ENCODE measurements around the gene SCNN1A.

Gene SCNN1A

DNA sequence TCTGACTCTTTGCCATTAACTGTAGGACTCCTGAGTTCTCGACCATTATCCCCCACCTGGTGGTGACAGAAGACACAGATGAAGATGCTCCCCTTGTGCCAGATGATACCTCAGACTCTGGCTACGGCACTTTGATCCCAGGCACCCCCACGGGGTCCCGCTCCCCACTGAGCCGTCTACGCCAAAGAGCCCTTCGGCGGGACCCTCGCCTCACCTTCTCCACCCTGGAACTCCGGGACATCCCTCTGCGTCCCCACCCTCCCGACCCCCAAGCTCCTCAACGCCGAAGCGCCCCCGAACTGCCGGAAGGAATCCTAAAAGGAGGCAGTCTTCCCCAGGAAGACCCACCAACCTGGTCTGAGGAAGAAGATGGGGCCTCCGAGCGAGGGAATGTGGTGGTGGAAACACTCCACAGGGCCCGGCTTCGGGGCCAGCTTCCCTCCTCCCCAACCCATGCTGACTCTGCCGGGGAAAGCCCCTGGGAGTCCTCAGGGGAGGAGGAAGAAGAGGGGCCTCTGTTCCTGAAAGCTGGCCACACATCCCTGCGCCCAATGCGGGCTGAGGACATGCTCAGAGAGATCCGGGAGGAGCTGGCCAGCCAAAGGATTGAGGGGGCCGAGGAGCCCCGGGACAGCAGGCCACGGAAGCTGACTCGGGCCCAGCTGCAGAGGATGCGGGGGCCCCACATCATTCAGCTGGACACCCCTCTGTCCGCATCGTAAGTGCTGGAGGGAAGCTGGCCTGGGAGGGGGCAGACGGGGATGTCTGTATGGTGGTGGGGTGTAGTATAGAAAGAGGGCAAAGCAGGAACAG is 47.9 kb downstream of the SCNN1A start:
- no peak for DNase-seq (ENCODE audit: low spot score)
- no peak for TF ChIP-seq CTCF (IDR thresholded peaks at IDR 0.05; ENCODE audit: extremely low read depth, missing control alignments)

DNA sequence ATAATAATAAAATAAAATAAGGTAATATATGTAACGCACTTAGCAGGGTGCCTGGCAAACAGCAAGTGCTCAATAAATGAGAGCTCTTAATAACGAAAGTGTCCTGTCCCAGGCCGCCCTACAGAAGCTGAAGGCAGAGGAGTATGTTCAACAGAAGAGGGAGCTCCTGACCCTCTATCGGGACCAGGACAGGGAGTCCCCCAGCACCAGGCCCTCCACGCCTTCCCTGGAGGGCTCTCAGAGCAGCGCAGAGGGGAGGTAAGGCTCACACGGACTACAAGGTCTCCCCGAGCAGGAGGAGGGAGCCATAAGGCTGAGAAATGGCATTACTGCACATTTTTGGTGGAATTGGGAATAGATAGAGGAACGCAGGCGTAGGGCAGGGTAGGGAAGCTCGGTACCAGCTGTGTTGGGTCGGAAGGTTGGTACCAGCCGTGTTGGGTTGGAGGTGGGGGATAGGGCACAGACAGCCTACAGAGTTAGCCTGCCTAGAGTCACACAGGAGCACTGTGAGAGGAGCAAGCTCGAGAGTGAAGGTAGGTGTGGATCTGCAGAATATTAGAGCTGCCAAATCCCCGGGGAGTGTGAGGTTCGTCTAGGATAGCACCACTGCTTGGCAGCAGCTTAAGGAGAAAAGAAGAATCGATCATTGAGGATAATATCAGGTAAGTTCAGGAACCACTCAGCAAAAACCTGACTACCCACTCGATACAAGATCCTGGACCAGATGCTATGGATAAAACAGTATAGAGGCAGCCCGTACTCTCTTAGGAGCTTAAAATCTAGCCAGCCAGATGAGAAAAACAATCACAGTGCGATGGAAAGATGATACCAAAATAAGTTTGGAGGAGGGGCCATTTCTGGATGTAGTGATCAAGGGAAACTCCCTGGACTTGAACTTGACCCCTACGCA is 48.8 kb downstream of the SCNN1A start:
- TF ChIP-seq CTCF (IDR thresholded peaks at IDR 0.05; ENCODE audit: extremely low read depth, missing control alignments) = no peak
- peak; percentile 75 for DNase-seq (ENCODE audit: low spot score)

DNA sequence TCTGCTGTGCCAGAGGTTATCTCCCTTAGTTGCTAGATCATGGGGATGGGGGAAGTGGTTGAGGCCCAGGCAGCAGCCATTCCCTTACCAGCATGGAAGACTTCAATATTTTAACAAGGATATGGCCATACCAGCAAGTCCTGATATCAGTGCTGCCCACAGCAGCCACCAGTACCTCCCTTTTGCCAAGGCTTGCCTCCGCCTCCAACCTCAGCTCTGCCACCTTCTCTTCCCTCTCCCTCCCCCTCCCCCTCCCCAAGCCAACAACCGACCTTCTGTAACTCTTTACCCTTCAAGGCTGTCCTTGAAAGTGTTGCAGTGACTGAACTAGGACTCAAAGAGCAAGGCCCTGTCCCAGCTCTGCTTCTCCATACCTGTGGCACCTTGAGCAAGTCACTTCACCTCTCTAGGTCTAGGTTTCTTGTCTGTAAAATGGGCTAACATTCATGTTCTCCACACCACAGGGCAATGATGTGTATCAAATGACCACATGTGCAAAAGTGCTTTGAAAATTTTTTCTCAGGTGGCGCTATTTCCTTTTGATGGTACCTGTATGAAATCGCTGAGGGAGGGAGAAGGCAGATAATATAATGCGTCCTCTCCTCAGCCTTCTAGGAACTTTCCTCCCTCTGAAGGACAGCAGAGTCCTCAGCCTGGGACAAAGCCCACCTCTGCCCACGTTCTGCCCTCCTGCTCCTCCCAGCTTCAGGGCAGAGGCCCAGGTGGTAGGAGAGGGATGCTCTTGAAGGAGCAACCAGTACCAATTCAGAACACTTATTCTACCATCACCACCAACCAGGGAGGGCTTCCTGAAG is 50.2 kb downstream of the SCNN1A start:
- no peak for DNase-seq (ENCODE audit: low spot score)
- no peak for TF ChIP-seq CTCF (IDR thresholded peaks at IDR 0.05; ENCODE audit: extremely low read depth, missing control alignments)

GRCh38 chr12:6323995-6324711 is 51.2 kb downstream of the SCNN1A start:
- no peak for DNase-seq (ENCODE audit: low spot score)
- no peak for TF ChIP-seq CTCF (IDR thresholded peaks at IDR 0.05; ENCODE audit: extremely low read depth, missing control alignments)

GRCh38 chr12:6323340-6323994 is 51.9 kb downstream of the SCNN1A start:
- DNase-seq (ENCODE audit: low spot score) = peak; percentile 78
- TF ChIP-seq CTCF (IDR thresholded peaks at IDR 0.05; ENCODE audit: extremely low read depth, missing control alignments) = no peak

GRCh38 chr12:6322969-6323339 is 52.4 kb downstream of the SCNN1A start:
- TF ChIP-seq CTCF (IDR thresholded peaks at IDR 0.05; ENCODE audit: extremely low read depth, missing control alignments) = no peak
- DNase-seq (ENCODE audit: low spot score) = no peak

Data from GM20000 (cell line).